Brain microvascular endothelial cell (primary cell): ENCODE measurements around the gene ZCCHC14.
"Not testable (repeated sequence)": the region's sequence is repeated elsewhere in the genome, so short reads cannot be mapped to it uniquely, and the experiment has no call there.

Experiments used
- DNase-seq: peaks from one replicate; pipeline ENCODE4 v3.0.0-alpha.2; 2020
- H3K27ac ChIP-seq: fragments of 250-450 bp; sonication (Bioruptor Pico); 2 replicates; pipeline ENCODE4 v1.5.1; 2020; ENCODE audit warnings: mild to moderate bottlenecking, moderate library complexity
- H3K27me3 ChIP-seq: fragments of 250-450 bp; sonication (Bioruptor Pico); replicated peaks from 2 replicates; pipeline ENCODE4 v1.5.1; 2020; ENCODE audit warnings: mild to moderate bottlenecking
- H3K36me3 ChIP-seq: fragments of 250-450 bp; sonication (Bioruptor Pico); replicated peaks from 2 replicates; pipeline ENCODE4 v1.5.1; 2020; ENCODE audit warnings: mild to moderate bottlenecking
- H3K4me3 ChIP-seq: 2 replicates; pipeline ENCODE4 v1.5.1; 2011; ENCODE audit warnings: low read depth, mild to moderate bottlenecking, control low read depth, low read length, moderate library complexity
- CTCF ChIP-seq: IDR thresholded peaks from 2 replicates; pipeline ENCODE4 v1.5.1; 2011; ENCODE audit warnings: low read depth, mild to moderate bottlenecking, moderate library complexity, low read length, control low read depth, inconsistent platforms; ENCODE audit errors: missing control alignments
- in situ Hi-C: cut with HindIII; loops from 2 replicates; pipeline ENCODE4 v1.10.0; 2017; ENCODE audit warnings: low sequenced_read_pairs, low pct_ligation_motif_present

The ZCCHC14 gene

GRCh38 chr16:87484487-87485331 is 8.1 kb downstream of the ZCCHC14 start:
- in situ Hi-C loops = no loop called here
- no peak for DNase-seq
- no peak overlapping the region for H3K27ac ChIP-seq
- no peaks in the 10 kb centered on the region for H3K27me3 ChIP-seq
- no peak for TF ChIP-seq CTCF
- no peak overlapping the region for H3K4me3 ChIP-seq
- no peaks in the 10 kb centered on the region for H3K36me3 ChIP-seq

GRCh38 chr16:87483481-87483880 is 9.3 kb downstream of the ZCCHC14 start:
- no peak for DNase-seq
- Histone ChIP-seq H3K27ac (no peak overlapping the region), H3K4me3 (no peak overlapping the region), H3K36me3 (no peaks in the 10 kb centered on the region), H3K27me3 (no peaks in the 10 kb centered on the region)
- TF ChIP-seq CTCF = no peak
- in situ Hi-C loops = no loop called here

GRCh38 chr16:87482670-87483069 is 10.2 kb downstream of the ZCCHC14 start:
- in situ Hi-C loops, H3K36me3 ChIP-seq, H3K27ac ChIP-seq, H3K27me3 ChIP-seq, H3K4me3 ChIP-seq, DNase-seq: not testable (repeated sequence)

- H3K27ac ChIP-seq = no peak overlapping the region
- no peak for TF ChIP-seq CTCF
- H3K4me3 ChIP-seq = no peak overlapping the region
- in situ Hi-C loops = no loop called here
- DNase-seq = no peak
- no peaks in the 10 kb centered on the region for H3K27me3 ChIP-seq
- no peaks in the 10 kb centered on the region for H3K36me3 ChIP-seq
These were observed 10.6 kb downstream of the ZCCHC14 start for GRCh38 chr16:87482266-87482665.

- H3K36me3 ChIP-seq, H3K27ac ChIP-seq, in situ Hi-C loops, DNase-seq, H3K27me3 ChIP-seq, H3K4me3 ChIP-seq: not testable (repeated sequence)
These were observed 11.1 kb downstream of the ZCCHC14 start for GRCh38 chr16:87481711-87482110.

- H3K27me3 ChIP-seq, DNase-seq, H3K27ac ChIP-seq, H3K36me3 ChIP-seq, in situ Hi-C loops, H3K4me3 ChIP-seq: not testable (repeated sequence)
These were observed 15.4 kb downstream of the ZCCHC14 start for GRCh38 chr16:87477209-87477981.

- no peak for TF ChIP-seq CTCF
- in situ Hi-C loops = no loop called here
These were observed 18.2 kb downstream of the ZCCHC14 start for GRCh38 chr16:87474566-87474996.

More at GRCh38 chr16:87474566-87474996, 18.2 kb downstream of the ZCCHC14 start:
- no peak overlapping the region for H3K27ac ChIP-seq
- H3K27me3 ChIP-seq = no peaks in the 10 kb centered on the region
- DNase-seq = no peak
- H3K36me3 ChIP-seq = no peaks in the 10 kb centered on the region
- no peak overlapping the region for H3K4me3 ChIP-seq
